ENCODE results near the gene ATF7. TPM values are rescaled to one million over a fixed set of nuclear protein-coding genes. Genes with fewer than 3 reads are reported as not detected.
A peak's percentile ranks its signal among the peaks of the same experiment; 100 is the strongest.

Gene ATF7
- total and polyA plus RNA-seq, 2 experiments from 2014 or later = 9.1 to 13.8 TPM

GRCh38 chr12:53474819-53475218 is 151.4 kb downstream of the ATF7 start:
- Histone ChIP-seq H3K4me1 (ENCODE audit: low read depth) (no peaks in the 10 kb centered on the region), H3K9me3 (ENCODE audit: low read depth) (no peaks in the 10 kb centered on the region), H3K4me3 (no peak overlapping the region), H3K27me3 (no peaks in the 10 kb centered on the region), H3K36me3 (peaks cover 92% of the 10 kb centered on the region), H3K27ac (peak overlapping the region; percentile 66)
- DNase-seq (ENCODE audit: low read depth in 1 of 2, low spot score in 1 of 2) = no peak
- TF ChIP-seq, protein P1, sequence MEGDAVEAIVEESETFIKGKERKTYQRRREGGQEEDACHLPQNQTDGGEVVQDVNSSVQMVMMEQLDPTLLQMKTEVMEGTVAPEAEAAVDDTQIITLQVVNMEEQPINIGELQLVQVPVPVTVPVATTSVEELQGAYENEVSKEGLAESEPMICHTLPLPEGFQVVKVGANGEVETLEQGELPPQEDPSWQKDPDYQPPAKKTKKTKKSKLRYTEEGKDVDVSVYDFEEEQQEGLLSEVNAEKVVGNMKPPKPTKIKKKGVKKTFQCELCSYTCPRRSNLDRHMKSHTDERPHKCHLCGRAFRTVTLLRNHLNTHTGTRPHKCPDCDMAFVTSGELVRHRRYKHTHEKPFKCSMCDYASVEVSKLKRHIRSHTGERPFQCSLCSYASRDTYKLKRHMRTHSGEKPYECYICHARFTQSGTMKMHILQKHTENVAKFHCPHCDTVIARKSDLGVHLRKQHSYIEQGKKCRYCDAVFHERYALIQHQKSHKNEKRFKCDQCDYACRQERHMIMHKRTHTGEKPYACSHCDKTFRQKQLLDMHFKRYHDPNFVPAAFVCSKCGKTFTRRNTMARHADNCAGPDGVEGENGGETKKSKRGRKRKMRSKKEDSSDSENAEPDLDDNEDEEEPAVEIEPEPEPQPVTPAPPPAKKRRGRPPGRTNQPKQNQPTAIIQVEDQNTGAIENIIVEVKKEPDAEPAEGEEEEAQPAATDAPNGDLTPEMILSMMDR (IDR thresholded peaks at IDR 0.05; ENCODE audit: low read depth, low read length) = no peak

GRCh38 chr12:53474077-53474476 is 152.1 kb downstream of the ATF7 start:
- Histone ChIP-seq H3K9me3 (ENCODE audit: low read depth) (no peaks in the 10 kb centered on the region), H3K27ac (peak overlapping the region; percentile 66), H3K36me3 (peaks cover 93% of the 10 kb centered on the region), H3K4me1 (ENCODE audit: low read depth) (no peaks in the 10 kb centered on the region), H3K27me3 (no peaks in the 10 kb centered on the region), H3K4me3 (no peak overlapping the region)
- DNase-seq (ENCODE audit: low read depth in 1 of 2, low spot score in 1 of 2) = no peak
- TF ChIP-seq, protein P1 (IDR thresholded peaks at IDR 0.05; ENCODE audit: low read depth, low read length) = no peak

DNA sequence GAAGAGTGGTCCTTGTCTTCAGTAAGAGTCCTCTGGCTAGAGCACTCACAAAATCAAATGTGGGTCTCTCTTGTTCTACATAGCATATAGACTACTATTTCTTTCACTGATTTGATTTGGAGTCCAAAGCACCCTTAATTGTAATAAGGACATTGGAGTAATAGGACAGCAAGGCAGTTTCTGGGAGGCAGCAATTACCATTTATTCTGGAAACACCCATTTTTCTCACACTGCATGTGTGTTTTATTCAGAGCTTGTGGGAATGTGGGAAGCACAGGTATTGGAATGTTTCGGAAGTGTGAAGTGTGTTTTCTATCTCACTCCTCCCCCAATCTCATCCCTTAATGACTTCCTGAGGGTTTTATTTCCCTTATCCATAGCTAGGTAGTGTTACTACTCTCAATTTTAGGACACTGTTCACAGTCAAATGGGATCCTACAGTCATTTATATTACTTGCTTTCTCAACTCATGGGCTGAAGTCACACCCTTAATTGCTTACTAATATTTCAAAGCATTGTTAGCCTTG is 154.1 kb downstream of the ATF7 start:
- no peak overlapping the region for H3K4me3 ChIP-seq
- peak overlapping the region; percentile 41 for H3K27ac ChIP-seq
- DNase-seq (ENCODE audit: low read depth in 1 of 2, low spot score in 1 of 2) = no peak
- no peaks in the 10 kb centered on the region for H3K4me1 ChIP-seq (ENCODE audit: low read depth)
- H3K36me3 ChIP-seq = peaks cover 96% of the 10 kb centered on the region
- TF ChIP-seq, protein P1 (IDR thresholded peaks at IDR 0.05; ENCODE audit: low read depth, low read length) = no peak
- H3K9me3 ChIP-seq (ENCODE audit: low read depth) = no peaks in the 10 kb centered on the region
- H3K27me3 ChIP-seq = no peaks in the 10 kb centered on the region

DNA sequence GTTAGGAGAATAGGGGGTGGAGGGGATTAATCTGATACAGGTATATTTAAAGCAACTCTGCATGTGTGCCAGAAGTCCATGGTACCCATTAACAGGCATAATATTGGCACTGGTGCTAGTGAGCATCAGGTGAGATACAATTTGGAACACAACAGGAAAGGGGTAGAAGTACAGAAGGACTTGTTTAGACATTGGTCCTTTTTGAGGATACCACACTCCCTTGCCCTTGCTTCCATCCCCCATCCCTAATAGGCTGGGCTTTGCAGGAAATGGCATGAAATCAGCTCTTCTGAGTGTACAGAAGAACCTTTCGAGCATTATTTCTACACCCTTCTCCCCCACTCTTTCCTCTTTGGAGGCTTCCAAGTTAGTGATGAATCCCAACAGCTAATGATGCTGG is 157.9 kb downstream of the ATF7 start:
- Histone ChIP-seq H3K27ac (no peak overlapping the region), H3K4me3 (no peak overlapping the region), H3K4me1 (ENCODE audit: low read depth) (peaks cover 1% of the 10 kb centered on the region), H3K36me3 (peaks cover 96% of the 10 kb centered on the region), H3K9me3 (ENCODE audit: low read depth) (no peaks in the 10 kb centered on the region), H3K27me3 (no peaks in the 10 kb centered on the region)
- TF ChIP-seq, protein P1 (IDR thresholded peaks at IDR 0.05; ENCODE audit: low read depth, low read length) = no peak
- DNase-seq (ENCODE audit: low read depth in 1 of 2, low spot score in 1 of 2) = no peak

DNA sequence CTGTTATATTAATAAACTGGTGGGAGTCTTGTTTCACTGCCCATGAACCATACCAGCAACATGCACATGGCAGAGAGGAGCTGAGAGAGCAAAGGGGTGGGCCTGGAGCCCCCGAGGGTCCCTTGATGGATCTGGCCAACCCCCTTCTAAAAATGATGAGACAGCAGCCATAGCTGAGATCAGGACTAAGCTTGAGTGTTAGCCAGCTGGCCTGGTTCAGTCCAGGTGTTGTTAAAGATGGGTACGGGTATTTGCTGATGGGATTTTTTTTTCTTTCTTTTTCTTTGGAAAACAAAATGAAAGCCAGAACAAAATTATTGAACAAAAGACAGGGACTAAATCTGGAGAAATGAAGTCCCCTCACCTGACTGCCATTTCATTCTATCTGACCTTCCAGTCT is 158.3 kb downstream of the ATF7 start:
- TF ChIP-seq, protein P1 (IDR thresholded peaks at IDR 0.05; ENCODE audit: low read depth, low read length) = no peak
- no peaks in the 10 kb centered on the region for H3K27me3 ChIP-seq
- H3K27ac ChIP-seq = no peak overlapping the region
- peaks cover 96% of the 10 kb centered on the region for H3K36me3 ChIP-seq
- DNase-seq (ENCODE audit: low read depth in 1 of 2, low spot score in 1 of 2) = no peak
- no peaks in the 10 kb centered on the region for H3K9me3 ChIP-seq (ENCODE audit: low read depth)
- no peak overlapping the region for H3K4me3 ChIP-seq
- H3K4me1 ChIP-seq (ENCODE audit: low read depth) = peaks cover 5% of the 10 kb centered on the region
